H1 (cell line): Measurements from ENCODE around the gene CKAP4. TPM values are rescaled to one million over a fixed set of nuclear protein-coding genes. Genes with fewer than 3 reads are reported as not detected.

Source experiments
- CTCF ChIA-PET: fragments of 300-600 bp; sonication (Branson Sonifier 250); formaldehyde crosslinking; loops from one replicate; lab custom pipeline; 2021; ENCODE audit not compliant: partially characterized antibody; lab: Charles Lee
- POLR2A ChIA-PET: fragments of 300-600 bp; sonication (Branson Sonifier 250); formaldehyde crosslinking; loops from one replicate; lab custom pipeline; 2021; ENCODE audit warnings: inconsistent platforms; ENCODE audit not compliant: partially characterized antibody; lab: Charles Lee
- DNase-seq, 2 experiments: peaks; one replicate each; pipeline versions ENCODE4 v3.0.0 to v3.0.0-alpha.2; 2010 to 2022; ENCODE audit warnings: low spot score in 2 of 2, low read depth in 1 of 2, mixed read lengths in 1 of 2
- FAIRE-seq: peaks from 2 replicates; lab custom pipeline; 2011; peaks lifted over from hg19 to GRCh38; lab: Jason Lieb, UNC
- H2AFZ ChIP-seq: 2 replicates; pipeline ENCODE4 v1.8.1; 2012; ENCODE audit warnings: low read length, inconsistent platforms
- H2AK5ac ChIP-seq: 2 replicates; pipeline ENCODE4 v1.6.1; 2013; ENCODE audit warnings: low read depth, low read length
- H2BK120ac ChIP-seq: replicated peaks from 2 replicates; pipeline ENCODE3; 2013; ENCODE audit warnings: low read depth, low read length, inconsistent platforms
- H2BK12ac ChIP-seq: 2 replicates; pipeline ENCODE4 v1.6.1; 2013; ENCODE audit warnings: low read depth, low read length
- H2BK15ac ChIP-seq: 2 replicates; pipeline ENCODE4 v1.6.1; 2013; ENCODE audit warnings: low read length
- H2BK20ac ChIP-seq: 2 replicates; pipeline ENCODE4 v1.6.1; 2013; ENCODE audit warnings: low read length
- H2BK5ac ChIP-seq: 2 replicates; pipeline ENCODE4 v1.6.1; 2013; ENCODE audit warnings: low read depth, low read length
- H3K14ac ChIP-seq: 2 replicates; pipeline ENCODE4 v1.6.1; 2013; ENCODE audit warnings: inconsistent platforms; ENCODE audit not compliant: insufficient read length
- H3K18ac ChIP-seq: 2 replicates; pipeline ENCODE4 v1.6.1; 2013; ENCODE audit warnings: low read length; ENCODE audit errors: extremely low read depth
- H3K23ac ChIP-seq: 2 replicates; pipeline ENCODE4 v1.6.1; 2013; ENCODE audit warnings: inconsistent platforms; ENCODE audit not compliant: insufficient read length
- H3K23me2 ChIP-seq: 2 replicates; pipeline ENCODE4 v1.6.1; 2013; ENCODE audit warnings: low read depth, low read length
- H3K27ac ChIP-seq: 2 replicates; pipeline ENCODE4 v1.6.1; 2011; ENCODE audit warnings: low read depth, low read length, inconsistent platforms
- H3K27me3 ChIP-seq, 4 experiments: replicated peaks in 1 of 4; 1 replicate in 1 of 4; 2 replicates in 3 of 4; pipeline versions ENCODE4 v1.6.1 to v1.8.1; 2011 to 2013; ENCODE audit warnings: low read length in 3 of 4, mild to moderate bottlenecking in 3 of 4, inconsistent platforms in 2 of 4, mixed read lengths in 2 of 4, moderate library complexity in 1 of 4; ENCODE audit not compliant: control insufficient read depth in 3 of 4, insufficient read depth in 3 of 4; ENCODE audit errors: extremely low read depth in 1 of 4
- H3K36me3 ChIP-seq, 4 experiments: 2 replicates each; pipeline versions ENCODE4 v1.6.1 to v1.8.1; 2011 to 2013; ENCODE audit warnings: mild to moderate bottlenecking in 4 of 4, low read length in 3 of 4, moderate library complexity in 2 of 4, control low read depth in 1 of 4, inconsistent platforms in 1 of 4; ENCODE audit not compliant: insufficient read depth in 4 of 4, control insufficient read depth in 2 of 4
- H3K4ac ChIP-seq: replicated peaks from 2 replicates; pipeline ENCODE3; 2013; ENCODE audit warnings: low read length, low read depth, mixed read lengths, inconsistent platforms; ENCODE audit not compliant: insufficient read length
- H3K4me1 ChIP-seq, 4 experiments: replicated peaks in 1 of 4; 1 replicate in 1 of 4; 2 replicates in 3 of 4; pipeline versions ENCODE4 v1.6.1 to v1.8.1; 2011 to 2013; ENCODE audit warnings: low read length in 3 of 4, inconsistent platforms in 2 of 4, mixed read lengths in 1 of 4; ENCODE audit not compliant: insufficient read depth in 4 of 4, control insufficient read depth in 3 of 4
- H3K4me2 ChIP-seq, 2 experiments: 2 replicates each; pipeline versions ENCODE4 v1.6.1 to v1.8.1; 2011 to 2013; ENCODE audit warnings: low read depth in 2 of 2, low read length in 2 of 2, control low read depth in 1 of 2, inconsistent platforms in 1 of 2, mild to moderate bottlenecking in 1 of 2; ENCODE audit not compliant: insufficient read depth in 1 of 2
- H3K4me3 ChIP-seq, 4 experiments: fragments of 200-600, 300-600 bp in 1 of 4; sonication (generic), shearing (Covaris generic), sonication (Bioruptor Twin) in 1 of 4; 2 replicates each; pipeline versions ENCODE4 v1.5.1 to v1.8.1; 2011 to 2016; ENCODE audit warnings: low read length in 4 of 4, low read depth in 3 of 4, control low read depth in 2 of 4, inconsistent platforms in 2 of 4, mild to moderate bottlenecking in 2 of 4, mixed read lengths in 1 of 4, moderate library complexity in 1 of 4; ENCODE audit not compliant: insufficient read depth in 2 of 4; ENCODE audit errors: extremely low read depth in 1 of 4
- H3K56ac ChIP-seq: replicated peaks from 2 replicates; pipeline ENCODE3; 2013; ENCODE audit warnings: low read depth, mild to moderate bottlenecking, mixed read lengths, low read length, inconsistent platforms; ENCODE audit not compliant: insufficient read length
- H3K79me1 ChIP-seq: 2 replicates; pipeline ENCODE4 v1.6.1; 2013; ENCODE audit warnings: low read depth, low read length, control low read depth
- H3K79me2 ChIP-seq, 2 experiments: 2 replicates each; pipeline versions ENCODE4 v1.6.1 to v1.8.1; 2012 to 2013; ENCODE audit warnings: low read length in 2 of 2, mild to moderate bottlenecking in 2 of 2, inconsistent platforms in 1 of 2; ENCODE audit not compliant: insufficient read depth in 2 of 2, control insufficient read depth in 1 of 2
- H3K9ac ChIP-seq, 4 experiments: replicated peaks in 1 of 4; 1 replicate in 1 of 4; 2 replicates in 3 of 4; pipeline versions ENCODE4 v1.6.1 to v1.8.1; 2011 to 2013; ENCODE audit warnings: low read depth in 3 of 4, low read length in 3 of 4, control low read depth in 2 of 4, mild to moderate bottlenecking in 2 of 4, moderate library complexity in 2 of 4, inconsistent platforms in 1 of 4; ENCODE audit errors: extremely low read depth in 1 of 4
- H3K9me3 ChIP-seq, 2 experiments: 2 replicates each; pipeline versions ENCODE4 v1.6.1 to v1.8.1; 2012 to 2013; ENCODE audit warnings: mild to moderate bottlenecking in 2 of 2, moderate library complexity in 2 of 2, control low read depth in 1 of 2, inconsistent platforms in 1 of 2, low read depth in 1 of 2, low read length in 1 of 2, mixed read lengths in 1 of 2; ENCODE audit not compliant: insufficient read depth in 2 of 2
- H4K20me1 ChIP-seq, 2 experiments: replicated peaks in 1 of 2; 2 replicates each; pipeline versions ENCODE3 to v1.8.1; 2011 to 2013; ENCODE audit warnings: inconsistent platforms in 2 of 2, low read length in 2 of 2, mild to moderate bottlenecking in 1 of 2; ENCODE audit not compliant: insufficient read depth in 2 of 2, control insufficient read depth in 1 of 2
- H4K5ac ChIP-seq: 2 replicates; pipeline ENCODE4 v1.6.1; 2013; ENCODE audit warnings: low read length, low read depth, mixed read lengths, inconsistent platforms; ENCODE audit not compliant: insufficient read length
- H4K8ac ChIP-seq: 2 replicates; pipeline ENCODE4 v1.8.0; 2013; ENCODE audit warnings: mild to moderate bottlenecking, moderate library complexity, low read length, inconsistent platforms; ENCODE audit not compliant: insufficient read depth; ENCODE audit errors: extremely low read depth
- H4K91ac ChIP-seq: replicated peaks from 2 replicates; pipeline ENCODE3; 2013; ENCODE audit warnings: low read length, mixed read lengths, inconsistent platforms; ENCODE audit not compliant: insufficient read length
- CBX5 ChIP-seq: fragments of 300-800, 300-1000 bp; sonication (generic); IDR thresholded peaks from 2 replicates; pipeline ENCODE4 v1.7.1; 2016; ENCODE audit warnings: antibody characterized with exemption, low read length, low read depth
- EZH2 ChIP-seq: fragments of 200-600 bp; sonication (generic); IDR thresholded peaks from 2 replicates; pipeline ENCODE4 v1.7.1; 2012; ENCODE audit warnings: low read depth, mild to moderate bottlenecking, moderate library complexity, low read length, inconsistent platforms; ENCODE audit not compliant: severe bottlenecking
- WGBS, 2 experiments: shearing (Covaris generic) in 1 of 2; methylation state at CpG; one replicate each; pipeline versions ENCODE4 v1.1.6 to v1.1.7; 2013 to 2015; ENCODE audit warnings: low lambda C conversion rate in 2 of 2, mixed read lengths in 2 of 2, inconsistent platforms in 1 of 2, low coverage in 1 of 2, missing lambda C conversion rate in 1 of 2; ENCODE audit not compliant: insufficient replicate concordance in 2 of 2, insufficient coverage in 1 of 2, insufficient read length in 1 of 2; ENCODE audit errors: extremely low coverage in 1 of 2, missing lambda C conversion rate in 1 of 2; 5-methylcytosine and 5-hydroxymethylcytosine counted together
- polyA plus RNA-seq, 7 experiments: library from polyadenylated mRNA; depleted of rRNA in 3 of 7; stranded (reverse) in 5 of 7; unstranded in 2 of 7; fragments of >200 nt in 5 of 7; fragments of 200-250 nt in 2 of 7; gene quantifications; 1 replicate in 5 of 7; 2 replicates in 1 of 7; 4 replicates in 1 of 7; pipeline versions ENCODE4 v1.2.1 to v1.2.3, GENCODE V29; 2011 to 2013; ENCODE audit warnings: missing spikeins in 2 of 7, mixed read lengths in 2 of 7
- total RNA-seq: library from RNA; stranded (reverse); fragmentation: NEBNext Ultra II Directional; extraction: Animal tissue kit (Norgen Biotek cat#: 25700); gene quantifications from 2 replicates; pipeline ENCODE4 v1.2.1, GENCODE V29; 2021

The CKAP4 gene
- total and polyA plus RNA-seq, 2 of the 8 experiments (the other 6 are each of a cell fraction or from before 2014, with no cell fraction given) = 35.8 to 80.7 TPM

DNA sequence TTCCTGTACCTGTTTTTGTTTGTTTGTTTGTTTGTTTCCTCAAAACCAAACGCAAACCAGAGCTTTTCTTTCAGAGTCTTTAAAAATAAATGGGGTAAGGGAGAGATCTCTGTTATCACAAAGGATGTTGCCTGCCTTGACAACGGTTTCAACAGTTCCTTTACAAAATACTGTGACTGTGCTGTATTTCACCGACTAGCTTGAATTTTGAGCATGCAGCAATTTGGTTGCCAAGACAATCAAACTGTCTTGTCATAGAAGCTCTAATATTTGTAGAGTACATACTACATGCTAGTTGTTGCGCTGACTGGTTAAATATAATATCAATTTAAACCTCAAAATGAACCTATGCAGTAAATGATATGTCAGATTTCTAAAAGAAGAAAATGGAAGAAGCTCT lies 32.3 kb upstream of the CKAP4 start:
- FAIRE-seq = no peak
- ChIA-PET POLR2A (interaction anchor here (0.6 kb wide), 1 partner anchor 137 kb away, joined by 3 read pairs; no protein-coding TSS in a partner anchor), CTCF (interaction anchor here (0.8 to 4.8 kb wide), 13 partner anchors 9 to 860 kb away, joined by 3 to 47 read pairs (median 5); no protein-coding TSS in a partner anchor)
- Histone ChIP-seq H2BK120ac (no peak overlapping the region), H3K27me3 (no peaks in the 10 kb centered on the region), H3K4me2 (no peak overlapping the region), H2BK12ac (no peak overlapping the region), H2BK5ac (no peak overlapping the region), H3K9me3 (no peaks in the 10 kb centered on the region), H2BK20ac (no peak overlapping the region), H3K23me2 (no peaks in the 10 kb centered on the region), H2AFZ (no peak overlapping the region)
- TF ChIP-seq EZH2 (no peak), CBX5 (no peak)
- TF ChIP-seq, all 59 proteins: peak for 0
- H3K9ac ChIP-seq = no peak overlapping the region
- H3K79me2 ChIP-seq = no peaks in the 10 kb centered on the region
- no peaks in the 10 kb centered on the region for H3K4me1 ChIP-seq
- H3K18ac ChIP-seq = no peak overlapping the region
- H3K4ac ChIP-seq = no peak overlapping the region
- H3K27ac ChIP-seq = no peak overlapping the region
- 95% methylated on average over 4 of the region's 4 CpGs; no CpG with 5 or more reads in 1 of the 2 experiments for WGBS, 2 experiments
- H4K8ac ChIP-seq = no peak overlapping the region
- H2BK15ac ChIP-seq = no peak overlapping the region
- H4K91ac ChIP-seq = no peak overlapping the region
- H3K56ac ChIP-seq = no peak overlapping the region
- H2AK5ac ChIP-seq = no peak overlapping the region
- no peaks in the 10 kb centered on the region for H3K36me3 ChIP-seq
- H3K4me3 ChIP-seq = no peak overlapping the region
- no peak overlapping the region for H3K14ac ChIP-seq
- DNase-seq = no peak
- H3K23ac ChIP-seq = no peak overlapping the region
- H4K5ac ChIP-seq = no peak overlapping the region
- H4K20me1 ChIP-seq = no peaks in the 10 kb centered on the region
- H3K79me1 ChIP-seq = no peaks in the 10 kb centered on the region
